HG03460 (cell line): ENCODE measurements around the gene BTBD6.
"Not testable (repeated sequence)": the region's sequence is repeated elsewhere in the genome, so short reads cannot be mapped to it uniquely, and the experiment has no call there.

Experiments
- ATAC-seq: cut with Tn5 transposase; IDR thresholded peaks from one replicate; pipeline ENCODE4 v1.9.1; 2021; ENCODE audit not compliant: unreplicated experiment

Gene BTBD6

GRCh38 chr14:105268736-105269354 is 20.5 kb downstream of the BTBD6 start:
- ATAC-seq, result no peak

GRCh38 chr14:105269405-105269804 is 21.1 kb downstream of the BTBD6 start:
- ATAC-seq, result no peak

- no peak for ATAC-seq
Observed at GRCh38 chr14:105271224-105271890, 23.0 kb downstream of the BTBD6 start.

GRCh38 chr14:105272623-105273022 is 24.3 kb downstream of the BTBD6 start:
- ATAC-seq, result no peak

GRCh38 chr14:105273062-105273461 is 24.7 kb downstream of the BTBD6 start:
- ATAC-seq, result no peak

- no peak for ATAC-seq
Observed at GRCh38 chr14:105274637-105275036, 26.3 kb downstream of the BTBD6 start.

- no peak for ATAC-seq
Observed at GRCh38 chr14:105275267-105275946, 27.1 kb downstream of the BTBD6 start.

GRCh38 chr14:105277448-105277847 is 29.1 kb downstream of the BTBD6 start:
- ATAC-seq, result not testable (repeated sequence)

GRCh38 chr14:105279642-105280361 is 31.5 kb downstream of the BTBD6 start:
- no peak for ATAC-seq

- no peak for ATAC-seq
Observed at GRCh38 chr14:105280525-105280924, 32.2 kb downstream of the BTBD6 start.

- ATAC-seq, result no peak
Observed at GRCh38 chr14:105281371-105282097, 33.2 kb downstream of the BTBD6 start.

- no peak for ATAC-seq
Observed at GRCh38 chr14:105282098-105282725, 33.9 kb downstream of the BTBD6 start.

GRCh38 chr14:105283028-105283427 is 34.7 kb downstream of the BTBD6 start:
- ATAC-seq, result no peak

GRCh38 chr14:105283899-105284298 is 35.6 kb downstream of the BTBD6 start:
- no peak for ATAC-seq

- ATAC-seq, result no peak
Observed at GRCh38 chr14:105285174-105285573, 36.8 kb downstream of the BTBD6 start.

- no peak for ATAC-seq
Observed at GRCh38 chr14:105286759-105287144, 38.4 kb downstream of the BTBD6 start.

GRCh38 chr14:105287249-105288102 is 39.1 kb downstream of the BTBD6 start:
- ATAC-seq, result no peak

- ATAC-seq, result not testable (repeated sequence)
Observed at GRCh38 chr14:105288936-105289335, 40.6 kb downstream of the BTBD6 start.

GRCh38 chr14:105290621-105291346 is 42.5 kb downstream of the BTBD6 start:
- ATAC-seq, result no peak
